H1 (cell line): ENCODE results near the gene DDOST. TPM values are rescaled to one million over a fixed set of nuclear protein-coding genes. Genes with fewer than 3 reads are reported as not detected.

Experiments
- CEBPB ChIP-seq: IDR thresholded peaks from 2 replicates; pipeline ENCODE4 v1.6.1; 2012; ENCODE audit warnings: low read depth, low read length
- EP300 ChIP-seq, 2 experiments: IDR thresholded peaks; 1 replicate in 1 of 2; 2 replicates in 1 of 2; pipeline ENCODE4 v1.6.1; 2011 to 2012; ENCODE audit warnings: low read depth in 2 of 2, low read length in 2 of 2, mild to moderate bottlenecking in 2 of 2, borderline replicate concordance in 1 of 2, inconsistent platforms in 1 of 2, moderate library complexity in 1 of 2
- JUND ChIP-seq: IDR thresholded peaks from 2 replicates; pipeline ENCODE4 v1.6.1; 2011; ENCODE audit warnings: mild to moderate bottlenecking, improper control_type of control experiment, low read length
- KDM5A ChIP-seq: fragments of 200-600 bp; IDR thresholded peaks from 2 replicates; pipeline ENCODE4 v1.7.1; 2012; ENCODE audit warnings: mild to moderate bottlenecking, low read length, inconsistent platforms, mixed read lengths
- RNF2 ChIP-seq: fragments of 200-900, 300-1000 bp; sonication (generic); IDR thresholded peaks from 2 replicates; pipeline ENCODE4 v1.7.1; 2016; ENCODE audit warnings: borderline replicate concordance, low read depth, mild to moderate bottlenecking, antibody characterized with exemption, low read length; ENCODE audit not compliant: poor library complexity, severe bottlenecking; ENCODE audit errors: missing control alignments
- RXRA ChIP-seq: IDR thresholded peaks from 2 replicates; pipeline ENCODE4 v1.6.1; 2011; ENCODE audit warnings: low read depth, mild to moderate bottlenecking, low read length, moderate library complexity; ENCODE audit not compliant: insufficient read depth
- SIX5 ChIP-seq: IDR thresholded peaks from 2 replicates; pipeline ENCODE4 v1.6.1; 2011; ENCODE audit warnings: mild to moderate bottlenecking, low read depth, low read length
- TCF12 ChIP-seq: IDR thresholded peaks from 2 replicates; pipeline ENCODE4 v1.6.1; 2011; ENCODE audit warnings: low read depth, mild to moderate bottlenecking, low read length
- polyA plus RNA-seq, 7 experiments: library from polyadenylated mRNA; depleted of rRNA in 3 of 7; stranded (reverse) in 5 of 7; unstranded in 2 of 7; fragments of >200 nt in 5 of 7; fragments of 200-250 nt in 2 of 7; gene quantifications; 1 replicate in 5 of 7; 2 replicates in 1 of 7; 4 replicates in 1 of 7; pipeline versions ENCODE4 v1.2.1 to v1.2.3, GENCODE V29; 2011 to 2013; ENCODE audit warnings: missing spikeins in 2 of 7, mixed read lengths in 2 of 7
- total RNA-seq: library from RNA; stranded (reverse); fragmentation: NEBNext Ultra II Directional; extraction: Animal tissue kit (Norgen Biotek cat#: 25700); gene quantifications from 2 replicates; pipeline ENCODE4 v1.2.1, GENCODE V29; 2021
- TF ChIP-seq, protein P1 (sequence below): IDR thresholded peaks from 2 replicates; pipeline ENCODE4 v1.6.1; 2012; ENCODE audit warnings: inconsistent platforms

The DDOST gene
- total and polyA plus RNA-seq, 2 of the 8 experiments (the other 6 are each of a cell fraction or from before 2014, with no cell fraction given), result 253 to 336 TPM

DNA sequence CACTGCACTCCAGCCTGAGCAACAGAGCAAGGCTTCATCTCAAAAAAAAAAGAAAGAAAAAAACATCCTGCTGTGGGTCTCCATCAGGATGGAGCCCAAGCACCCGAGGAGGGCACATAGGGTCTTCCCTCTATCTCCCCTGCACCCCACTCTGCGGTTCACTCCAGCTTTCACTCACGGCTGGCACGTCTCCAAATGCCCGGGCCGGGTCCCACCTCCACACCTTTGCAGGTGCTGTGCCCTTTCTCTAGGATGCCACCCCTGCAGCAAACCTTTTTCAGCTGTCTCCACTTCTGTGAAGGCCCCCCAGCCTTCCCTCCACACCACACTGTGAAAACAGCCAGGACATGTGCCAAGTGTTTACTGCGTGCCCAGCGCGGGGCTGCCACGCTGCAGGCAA is 22.4 kb upstream of the DDOST start (continued):
- TF ChIP-seq TCF12, result no peak
- no peak for TF ChIP-seq KDM5A
- TF ChIP-seq RNF2, result no peak
- TF ChIP-seq, protein P1, sequence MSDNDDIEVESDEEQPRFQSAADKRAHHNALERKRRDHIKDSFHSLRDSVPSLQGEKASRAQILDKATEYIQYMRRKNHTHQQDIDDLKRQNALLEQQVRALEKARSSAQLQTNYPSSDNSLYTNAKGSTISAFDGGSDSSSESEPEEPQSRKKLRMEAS, result no peak
- no peak for TF ChIP-seq EP300 (IDR thresholded peaks at IDR 0.05; ENCODE audit: borderline replicate concordance in 1 of 2, low read depth in 2 of 2, low read length in 2 of 2)
- TF ChIP-seq RXRA, result no peak
- TF ChIP-seq CEBPB, result no peak
- TF ChIP-seq SIX5, result no peak
- no peak for TF ChIP-seq JUND
- TF ChIP-seq, all 59 proteins: peak for 0
